Stomach (tissue), 4 donors: ENCODE results near the gene BRD9.

Source experiments
- POLR2A ChIP-seq, 4 donors: fragments of 450-650 bp; IDR thresholded peaks; one replicate each; pipeline ENCODE4 v1.6.1; 2016; ENCODE audit warnings: antibody characterized with exemption in 4 of 4, control low read depth in 2 of 4, mild to moderate bottlenecking in 1 of 4, moderate library complexity in 1 of 4
- TF ChIP-seq, protein P1 (sequence below), 7 experiments: fragments of 450-650 bp in 4 of 7; fragments of 200-600 bp in 3 of 7; sonication (generic) in 3 of 7; IDR thresholded peaks; one replicate each; pipeline ENCODE4 v1.5.1; 2016 to 2019; ENCODE audit warnings: antibody characterized with exemption in 7 of 7, control low read depth in 2 of 7, mild to moderate bottlenecking in 1 of 7

DNA sequence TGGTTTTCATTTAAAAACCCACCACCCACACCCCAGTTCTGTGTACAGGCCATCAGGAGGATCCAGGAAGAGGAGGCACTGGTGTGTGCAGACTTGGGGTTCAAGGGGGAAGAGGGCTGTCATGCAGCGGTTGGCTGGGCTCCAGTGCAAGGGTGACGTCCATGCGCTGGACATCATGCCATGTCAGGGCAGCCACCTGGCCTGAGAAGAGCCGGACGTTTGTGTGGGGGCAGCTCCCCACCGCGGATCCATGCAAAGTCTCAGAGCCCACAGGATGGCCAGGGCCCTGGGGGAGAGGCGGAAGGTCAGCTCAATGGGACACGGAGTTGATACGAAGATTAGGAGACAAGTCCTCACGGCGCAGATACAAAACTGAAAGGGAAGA lies 11.1 kb downstream of the BRD9 start:
- TF ChIP-seq, protein P1, sequence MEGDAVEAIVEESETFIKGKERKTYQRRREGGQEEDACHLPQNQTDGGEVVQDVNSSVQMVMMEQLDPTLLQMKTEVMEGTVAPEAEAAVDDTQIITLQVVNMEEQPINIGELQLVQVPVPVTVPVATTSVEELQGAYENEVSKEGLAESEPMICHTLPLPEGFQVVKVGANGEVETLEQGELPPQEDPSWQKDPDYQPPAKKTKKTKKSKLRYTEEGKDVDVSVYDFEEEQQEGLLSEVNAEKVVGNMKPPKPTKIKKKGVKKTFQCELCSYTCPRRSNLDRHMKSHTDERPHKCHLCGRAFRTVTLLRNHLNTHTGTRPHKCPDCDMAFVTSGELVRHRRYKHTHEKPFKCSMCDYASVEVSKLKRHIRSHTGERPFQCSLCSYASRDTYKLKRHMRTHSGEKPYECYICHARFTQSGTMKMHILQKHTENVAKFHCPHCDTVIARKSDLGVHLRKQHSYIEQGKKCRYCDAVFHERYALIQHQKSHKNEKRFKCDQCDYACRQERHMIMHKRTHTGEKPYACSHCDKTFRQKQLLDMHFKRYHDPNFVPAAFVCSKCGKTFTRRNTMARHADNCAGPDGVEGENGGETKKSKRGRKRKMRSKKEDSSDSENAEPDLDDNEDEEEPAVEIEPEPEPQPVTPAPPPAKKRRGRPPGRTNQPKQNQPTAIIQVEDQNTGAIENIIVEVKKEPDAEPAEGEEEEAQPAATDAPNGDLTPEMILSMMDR (IDR thresholded peaks at IDR 0.05): no peak
- no peak for TF ChIP-seq POLR2A (IDR thresholded peaks at IDR 0.05)
